ENCODE data around the gene XYLT1. TPM values are rescaled to one million over a fixed set of nuclear protein-coding genes. Genes with fewer than 3 reads are reported as not detected.

The XYLT1 gene
- total and polyA plus RNA-seq, 2 of the 4 experiments (the other 2 are of a cell fraction), result 9.0 to 12.7 TPM

GRCh38 chr16:17416461-17417311 lies 54.1 kb downstream of the XYLT1 start:
- BruUV-seq (replicated peaks), result no TSS peak
- H3K4ac ChIP-seq (ENCODE audit: low read depth, low read length), result peak overlapping the region; percentile 61
- H4K8ac ChIP-seq (ENCODE audit: low read depth in 2 of 2, low read length in 2 of 2), result peak overlapping the region in 1 of 2 experiments; percentile 59; a peak in 2 of 4 replicates
- in situ Hi-C loops (cut with MboI; ENCODE audit: low sequenced_read_pairs) (no loop called here), intact Hi-C loops (cut with micrococcal nuclease) (no loop called here), dilution Hi-C loops (cut with HindIII; ENCODE audit: low sequenced_read_pairs, unreplicated experiment) (no loop called here)
- DNase-seq, result peak; percentile 38
- peak; percentile 66 for ATAC-seq (ENCODE audit: low read depth)
- H4K5ac ChIP-seq (ENCODE audit: low read depth, low read length), result no peak overlapping the region
- H3K79me1 ChIP-seq (ENCODE audit: low read depth in 1 of 2, low read length in 2 of 2), result peaks cover 34 to 42% of the 10 kb centered on the region in 2 experiments
- H3K27me3 ChIP-seq (ENCODE audit: control insufficient read depth, insufficient read depth, low read length), result no peaks in the 10 kb centered on the region
- CTCF ChIA-PET, result interaction anchor here (0.9 to 1.9 kb wide), 3 partner anchors 14 to 51 kb away, joined by 4 to 6 read pairs (median 5); no protein-coding TSS in a partner anchor
- H4K91ac ChIP-seq (ENCODE audit: insufficient read depth, low read depth, low read length), result no peak overlapping the region; the same call in 1 of the 2 replicates
- H2BK20ac ChIP-seq (ENCODE audit: low read depth, low read length), result no peak overlapping the region
- H3K9me1 ChIP-seq (ENCODE audit: insufficient read depth, low read length), result peaks cover 11% of the 10 kb centered on the region
- WGBS, 2 experiments (ENCODE audit: extremely low coverage in 2 of 2, insufficient read length in 1 of 2), result 18% methylated on average over 3 of the region's 14 CpGs; no CpG with 5 or more reads in 1 of the 2 experiments
- POLR2A ChIA-PET (ENCODE audit: unreplicated experiment), result no interaction called here
- no peak overlapping the region for H2BK15ac ChIP-seq (ENCODE audit: low read depth, low read length)
- H3K9me3 ChIP-seq (ENCODE audit: control insufficient read depth, insufficient read depth, low read length), result peaks cover 3% of the 10 kb centered on the region
- no peaks in the 10 kb centered on the region for H3K36me3 ChIP-seq (ENCODE audit: control insufficient read depth, insufficient read depth, low read length)
- peak overlapping the region; percentile 66 for H3K4me2 ChIP-seq (ENCODE audit: low read depth, low read length)
- no peak overlapping the region for H2AK9ac ChIP-seq (replicated peaks; ENCODE audit: low read depth, low read length, poor library complexity)
- no peak overlapping the region for H3K9ac ChIP-seq (ENCODE audit: low read depth, low read length)
- H4K20me1 ChIP-seq (ENCODE audit: insufficient read depth, low read length), result no peaks in the 10 kb centered on the region; the same call in 1 of the 2 replicates
- TF ChIP-seq USF2 (IDR thresholded peaks at IDR 0.05; ENCODE audit: low read depth, low read length), result 0 out of 2 replicates have a peak, but pooled peaks have one; percentile 6
- TF ChIP-seq SMC3 (IDR thresholded peaks at IDR 0.05; ENCODE audit: low read depth, low read length), result no peak
- peak; percentile 20; the same call in 1 of the 2 replicates for TF ChIP-seq CTCF (conservative IDR thresholded peaks at IDR 0.05; ENCODE audit: low read depth, low read length)
- TF ChIP-seq RAD21 (IDR thresholded peaks at IDR 0.05; ENCODE audit: low read length), result 0 out of 2 replicates have a peak, but pooled peaks have one; percentile 21
- no peak overlapping the region for H2BK5ac ChIP-seq (ENCODE audit: low read depth, low read length, poor library complexity, severe bottlenecking)
- no peak overlapping the region for H3K4me3 ChIP-seq (ENCODE audit: insufficient read depth, low read depth, low read length)
- no peak overlapping the region for H3K18ac ChIP-seq (ENCODE audit: low read depth, low read length)
- no peak overlapping the region for H3K23ac ChIP-seq (ENCODE audit: low read depth, low read length)
- H2AK5ac ChIP-seq (ENCODE audit: low read depth, low read length), result no peak overlapping the region
- H3K14ac ChIP-seq (replicated peaks; ENCODE audit: low read depth, low read length), result no peak overlapping the region; the same call in 1 of the 2 replicates
- H2AFZ ChIP-seq (replicated peaks; ENCODE audit: low read length, poor library complexity), result peak overlapping the region; percentile 34
- no peak overlapping the region for H3K27ac ChIP-seq (ENCODE audit: insufficient read depth, low read length)
- H2BK120ac ChIP-seq (ENCODE audit: low read depth, low read length), result peak overlapping the region; percentile 4; the same call in 1 of the 2 replicates
- H3K56ac ChIP-seq (ENCODE audit: extremely low read depth, insufficient read depth, low read length), result no peak overlapping the region
- H3K4me1 ChIP-seq (ENCODE audit: control insufficient read depth, insufficient read depth, low read length), result peaks cover 11% of the 10 kb centered on the region
